Measurements from ENCODE around the gene RAD18. TPM values are rescaled to one million over a fixed set of nuclear protein-coding genes. Genes with fewer than 3 reads are reported as not detected.

The RAD18 gene
- total RNA-seq, 1 experiment from 2014 or later = 25.8 TPM

- CTCF ChIA-PET = interaction anchor here (1.3 kb wide), 1 partner anchor 367 kb away, joined by 3 read pairs; no protein-coding TSS in a partner anchor
- no peak overlapping the region for H3K4me3 Mint-ChIP-seq (ENCODE audit: low read depth, unreplicated experiment)
- no peaks in the 10 kb centered on the region for H3K4me1 Mint-ChIP-seq (ENCODE audit: low read depth, unreplicated experiment)
- H3K9me3 Mint-ChIP-seq (ENCODE audit: low read depth, unreplicated experiment) = no peaks in the 10 kb centered on the region
- no TSS peak for BruUV-seq (replicated peaks)
- no peak for TF ChIP-seq CTCF (IDR thresholded peaks at IDR 0.05; ENCODE audit: unreplicated experiment)
- H3K36me3 Mint-ChIP-seq (ENCODE audit: insufficient read depth, unreplicated experiment) = no peaks in the 10 kb centered on the region
- DNase-seq = no peak
- intact Hi-C loops (cut with micrococcal nuclease; ENCODE audit: unreplicated experiment) = no loop called here
- H3K27me3 Mint-ChIP-seq (ENCODE audit: unreplicated experiment) = peaks cover 15% of the 10 kb centered on the region
- H3K27ac Mint-ChIP-seq (ENCODE audit: unreplicated experiment) = no peak overlapping the region
Measured at GRCh38 chr3:8985876-8986275, 22.6 kb upstream of the RAD18 start.

DNA sequence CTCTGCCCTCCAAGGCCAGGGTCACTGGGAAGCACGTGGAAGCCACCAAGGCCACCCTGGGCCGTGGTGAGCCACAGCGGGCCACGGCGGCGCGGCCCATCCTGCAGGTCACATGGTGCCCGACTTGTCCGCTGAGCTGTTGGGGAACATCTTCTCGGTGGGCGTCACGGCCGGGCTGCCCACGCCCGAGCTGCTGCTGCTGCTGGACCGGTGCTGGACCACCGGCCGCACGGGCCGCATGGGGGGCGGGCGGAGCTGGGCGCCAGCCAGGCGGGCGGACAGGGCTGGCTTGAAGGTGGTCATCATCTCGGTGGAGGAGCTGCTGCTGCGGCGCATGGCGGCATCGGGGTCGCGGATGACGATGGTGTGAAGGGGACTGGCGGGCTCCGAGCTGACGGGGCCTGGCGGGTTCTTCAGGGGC, 22.1 kb upstream of the RAD18 start:
- DNase-seq = no peak
- no peaks in the 10 kb centered on the region for H3K9me3 Mint-ChIP-seq (ENCODE audit: low read depth, unreplicated experiment)
- H3K27me3 Mint-ChIP-seq (ENCODE audit: unreplicated experiment) = peaks cover 19% of the 10 kb centered on the region
- CTCF ChIA-PET = no interaction called here
- no peak for TF ChIP-seq CTCF (IDR thresholded peaks at IDR 0.05; ENCODE audit: unreplicated experiment)
- H3K4me3 Mint-ChIP-seq (ENCODE audit: low read depth, unreplicated experiment) = no peak overlapping the region
- H3K27ac Mint-ChIP-seq (ENCODE audit: unreplicated experiment) = no peak overlapping the region
- intact Hi-C loops (cut with micrococcal nuclease; ENCODE audit: unreplicated experiment) = no loop called here
- no TSS peak for BruUV-seq (replicated peaks)
- no peaks in the 10 kb centered on the region for H3K36me3 Mint-ChIP-seq (ENCODE audit: insufficient read depth, unreplicated experiment)
- no peaks in the 10 kb centered on the region for H3K4me1 Mint-ChIP-seq (ENCODE audit: low read depth, unreplicated experiment)

DNA sequence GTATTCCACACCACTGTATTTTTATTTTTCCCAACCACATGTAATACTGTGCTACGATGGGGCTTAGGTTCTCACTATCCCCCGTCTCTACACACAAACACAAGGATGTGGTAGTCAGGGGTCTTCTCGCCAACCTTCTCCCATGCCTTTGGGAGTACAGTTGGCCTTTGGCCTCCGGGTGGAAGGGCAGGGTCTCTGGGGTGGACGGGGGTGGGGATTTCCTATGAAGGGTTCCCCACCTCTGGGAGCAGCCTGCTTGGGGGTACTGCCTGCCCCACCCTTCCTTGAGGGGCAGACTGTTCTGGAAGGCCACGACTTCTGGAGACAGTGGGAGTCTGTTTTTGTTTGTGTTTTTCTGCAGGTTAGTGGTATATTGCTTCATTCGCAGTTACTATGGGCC, 21.3 kb upstream of the RAD18 start:
- no peaks in the 10 kb centered on the region for H3K9me3 Mint-ChIP-seq (ENCODE audit: low read depth, unreplicated experiment)
- DNase-seq = no peak
- CTCF ChIA-PET = no interaction called here
- no peak overlapping the region for H3K27ac Mint-ChIP-seq (ENCODE audit: unreplicated experiment)
- H3K4me3 Mint-ChIP-seq (ENCODE audit: low read depth, unreplicated experiment) = no peak overlapping the region
- intact Hi-C loops (cut with micrococcal nuclease; ENCODE audit: unreplicated experiment) = no loop called here
- BruUV-seq (replicated peaks) = no TSS peak
- H3K4me1 Mint-ChIP-seq (ENCODE audit: low read depth, unreplicated experiment) = no peaks in the 10 kb centered on the region
- no peaks in the 10 kb centered on the region for H3K36me3 Mint-ChIP-seq (ENCODE audit: insufficient read depth, unreplicated experiment)
- no peak for TF ChIP-seq CTCF (IDR thresholded peaks at IDR 0.05; ENCODE audit: unreplicated experiment)
- H3K27me3 Mint-ChIP-seq (ENCODE audit: unreplicated experiment) = peaks cover 28% of the 10 kb centered on the region

DNA sequence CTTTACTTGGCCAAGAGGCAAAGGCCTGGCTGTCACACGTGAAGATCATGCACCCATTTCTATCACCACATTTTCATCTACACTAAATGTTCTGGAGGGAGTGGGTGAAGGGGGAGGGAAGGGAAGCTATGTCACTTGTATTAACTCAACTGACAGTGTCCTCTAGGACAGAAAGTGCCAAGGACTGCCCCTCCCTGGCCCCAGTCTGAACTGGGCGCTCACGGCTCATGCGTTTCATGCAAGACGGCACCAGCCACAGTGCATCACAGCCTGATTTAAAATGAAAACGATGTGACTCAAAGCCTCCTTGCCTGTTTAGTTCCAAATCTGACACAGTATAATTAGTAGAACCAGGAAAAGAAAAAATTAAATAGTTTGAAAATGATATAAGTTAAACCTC, 20.8 kb upstream of the RAD18 start:
- Mint-ChIP-seq H3K36me3 (ENCODE audit: insufficient read depth, unreplicated experiment) (no peaks in the 10 kb centered on the region), H3K9me3 (ENCODE audit: low read depth, unreplicated experiment) (no peaks in the 10 kb centered on the region), H3K4me3 (ENCODE audit: low read depth, unreplicated experiment) (no peak overlapping the region), H3K27me3 (ENCODE audit: unreplicated experiment) (peaks cover 33% of the 10 kb centered on the region), H3K4me1 (ENCODE audit: low read depth, unreplicated experiment) (no peaks in the 10 kb centered on the region), H3K27ac (ENCODE audit: unreplicated experiment) (no peak overlapping the region)
- CTCF ChIA-PET = no interaction called here
- TF ChIP-seq CTCF (IDR thresholded peaks at IDR 0.05; ENCODE audit: unreplicated experiment) = no peak
- intact Hi-C loops (cut with micrococcal nuclease; ENCODE audit: unreplicated experiment) = no loop called here
- BruUV-seq (replicated peaks) = no TSS peak
- no peak for DNase-seq
